ENCODE measurements around the gene COPS7A. TPM values are rescaled to one million over a fixed set of nuclear protein-coding genes. Genes with fewer than 3 reads are reported as not detected.
"Not testable (repeated sequence)": the region's sequence is repeated elsewhere in the genome, so short reads cannot be mapped to it uniquely, and the experiment has no call there.

The COPS7A gene
- total RNA-seq, 1 donor from 2014 or later: 35.4 TPM

- DNase-seq (ENCODE audit: extremely low spot score in 2 of 2): no peak
- intact Hi-C loops (cut with DNase I): no loop called here
- Histone ChIP-seq H3K4me3 (no peak overlapping the region), H3K27ac (no peak overlapping the region), H3K9me3 (no peaks in the 10 kb centered on the region), H3K36me3 (peaks cover 0 to 14% of the 10 kb centered on the region in 2 donors), H3K4me1 (no peaks in the 10 kb centered on the region), H3K27me3 (no peaks in the 10 kb centered on the region)
- TF ChIP-seq POLR2AphosphoS5 (IDR thresholded peaks at IDR 0.05; ENCODE audit: insufficient read depth in 1 of 2, low read depth in 1 of 2) (no peak), CTCF (IDR thresholded peaks at IDR 0.05) (no peak), POLR2A (IDR thresholded peaks at IDR 0.05) (no peak)
These were observed 19.0 kb downstream of the COPS7A start for GRCh38 chr12:6742834-6743233.

GRCh38 chr12:6743300-6743699 lies 19.5 kb downstream of the COPS7A start:
- H3K9me3 ChIP-seq; DNase-seq (ENCODE audit: extremely low spot score in 2 of 2); H3K4me3 ChIP-seq; H3K4me1 ChIP-seq; H3K27ac ChIP-seq; intact Hi-C loops (cut with DNase I); H3K27me3 ChIP-seq: not testable (repeated sequence)
- H3K36me3 ChIP-seq: peaks cover 0 to 19% of the 10 kb centered on the region in 2 donors

GRCh38 chr12:6745741-6746525 lies 22.1 kb downstream of the COPS7A start:
- Histone ChIP-seq H3K9me3 (no peaks in the 10 kb centered on the region), H3K4me3 (no peak overlapping the region), H3K27ac (no peak overlapping the region), H3K27me3 (no peaks in the 10 kb centered on the region), H3K36me3 (peaks cover 0 to 42% of the 10 kb centered on the region in 2 donors), H3K4me1 (no peaks in the 10 kb centered on the region)
- no peak for TF ChIP-seq POLR2A (IDR thresholded peaks at IDR 0.05)
- no peak for TF ChIP-seq CTCF (IDR thresholded peaks at IDR 0.05)
- TF ChIP-seq POLR2AphosphoS5 (IDR thresholded peaks at IDR 0.05; ENCODE audit: insufficient read depth in 1 of 2, low read depth in 1 of 2): no peak
- no peak for DNase-seq (ENCODE audit: extremely low spot score in 2 of 2)
- intact Hi-C loops (cut with DNase I): no loop called here

GRCh38 chr12:6747216-6747615 lies 23.4 kb downstream of the COPS7A start:
- intact Hi-C loops (cut with DNase I): no loop called here
- H3K36me3 ChIP-seq: peaks cover 0 to 49% of the 10 kb centered on the region in 2 donors
- H3K27me3 ChIP-seq: no peaks in the 10 kb centered on the region
- no peak overlapping the region for H3K27ac ChIP-seq
- peaks cover 11% of the 10 kb centered on the region for H3K4me1 ChIP-seq
- H3K9me3 ChIP-seq: no peaks in the 10 kb centered on the region
- no peak overlapping the region for H3K4me3 ChIP-seq
- TF ChIP-seq CTCF (IDR thresholded peaks at IDR 0.05): no peak
- no peak for TF ChIP-seq POLR2AphosphoS5 (IDR thresholded peaks at IDR 0.05; ENCODE audit: insufficient read depth in 1 of 2, low read depth in 1 of 2)
- TF ChIP-seq POLR2A (IDR thresholded peaks at IDR 0.05): no peak
- DNase-seq (ENCODE audit: extremely low spot score in 2 of 2): no peak

GRCh38 chr12:6748761-6749160 lies 24.9 kb downstream of the COPS7A start:
- DNase-seq (ENCODE audit: extremely low spot score in 2 of 2): no peak
- H3K36me3 ChIP-seq: peaks cover 0 to 49% of the 10 kb centered on the region in 2 donors
- H3K4me1 ChIP-seq: peaks cover 15% of the 10 kb centered on the region
- no peak for TF ChIP-seq POLR2A (IDR thresholded peaks at IDR 0.05)
- TF ChIP-seq CTCF (IDR thresholded peaks at IDR 0.05): no peak
- TF ChIP-seq POLR2AphosphoS5 (IDR thresholded peaks at IDR 0.05; ENCODE audit: insufficient read depth in 1 of 2, low read depth in 1 of 2): no peak
- no peaks in the 10 kb centered on the region for H3K27me3 ChIP-seq
- H3K27ac ChIP-seq: no peak overlapping the region
- H3K9me3 ChIP-seq: no peaks in the 10 kb centered on the region
- intact Hi-C loops (cut with DNase I): no loop called here
- H3K4me3 ChIP-seq: no peak overlapping the region
